Mesendoderm (in vitro differentiated cells): ENCODE measurements around the gene TRPM4.

Experiments
- DNase-seq: peaks from one replicate; pipeline ENCODE4 v3.0.0; 2013
- H2AK5ac ChIP-seq: 2 replicates; pipeline ENCODE4 v1.6.1; 2013; ENCODE audit warnings: low read length, inconsistent platforms
- H2BK120ac ChIP-seq: 2 replicates; pipeline ENCODE4 v1.6.1; 2013; ENCODE audit warnings: low read depth, mild to moderate bottlenecking, low read length, moderate library complexity, mixed read lengths
- H2BK15ac ChIP-seq: replicated peaks from 2 replicates; pipeline ENCODE4 v1.6.1; 2013; ENCODE audit warnings: low read depth, mild to moderate bottlenecking, moderate library complexity
- H2BK5ac ChIP-seq: 2 replicates; pipeline ENCODE4 v1.6.1; 2013; ENCODE audit warnings: low read length, inconsistent platforms
- H3K18ac ChIP-seq: 2 replicates; pipeline ENCODE4 v1.6.1; 2013; ENCODE audit warnings: mild to moderate bottlenecking, low read length, mixed read lengths
- H3K23ac ChIP-seq: one replicate; pipeline ENCODE4 v1.6.1; 2013; ENCODE audit warnings: low read length
- H3K27ac ChIP-seq: 2 replicates; pipeline ENCODE4 v1.5.1; 2013; ENCODE audit warnings: low read depth, mild to moderate bottlenecking, inconsistent platforms, low read length, moderate library complexity
- H3K27me3 ChIP-seq: 2 replicates; pipeline ENCODE4 v1.6.1; 2013; ENCODE audit warnings: low read length, control low read depth, mild to moderate bottlenecking, inconsistent platforms; ENCODE audit not compliant: insufficient read depth, poor library complexity
- H3K36me3 ChIP-seq: 2 replicates; pipeline ENCODE4 v1.6.1; 2013; ENCODE audit warnings: low read length, inconsistent platforms; ENCODE audit not compliant: control insufficient read depth, insufficient read depth
- H3K4ac ChIP-seq: one replicate; pipeline ENCODE4 v1.6.1; 2013; ENCODE audit warnings: low read depth, mild to moderate bottlenecking, low read length, moderate library complexity
- H3K4me1 ChIP-seq: 2 replicates; pipeline ENCODE4 v1.6.1; 2013; ENCODE audit warnings: low read depth, low read length, inconsistent platforms; ENCODE audit not compliant: control insufficient read depth
- H3K4me2 ChIP-seq: 2 replicates; pipeline ENCODE4 v1.6.1; 2013; ENCODE audit warnings: low read length
- H3K4me3 ChIP-seq: 2 replicates; pipeline ENCODE4 v1.5.1; 2013; ENCODE audit warnings: mild to moderate bottlenecking, low read length
- H3K56ac ChIP-seq: one replicate; pipeline ENCODE4 v1.6.1; 2013; ENCODE audit warnings: low read length
- H3K79me1 ChIP-seq: 2 replicates; pipeline ENCODE4 v1.6.1; 2013; ENCODE audit warnings: low read length, inconsistent platforms
- H3K79me2 ChIP-seq: 2 replicates; pipeline ENCODE4 v1.6.1; 2013; ENCODE audit warnings: mild to moderate bottlenecking, low read length; ENCODE audit not compliant: control insufficient read depth, insufficient read depth
- H3K9ac ChIP-seq: 2 replicates; pipeline ENCODE4 v1.6.1; 2013; ENCODE audit warnings: low read length, inconsistent platforms
- H4K5ac ChIP-seq: one replicate; pipeline ENCODE4 v1.6.1; 2013; ENCODE audit warnings: low read length
- H4K8ac ChIP-seq: one replicate; pipeline ENCODE4 v1.6.1; 2013; ENCODE audit warnings: low read depth, mild to moderate bottlenecking, control low read depth, low read length, moderate library complexity
- WGBS: extraction: QIAGEN DNeasy Blood & Tissue Kit; methylation state at CpG from one replicate; pipeline ENCODE4 v1.1.7; 2013; ENCODE audit warnings: low lambda C conversion rate, missing lambda C conversion rate; ENCODE audit not compliant: insufficient coverage; ENCODE audit errors: extremely low coverage; 5-methylcytosine and 5-hydroxymethylcytosine counted together

Gene TRPM4

GRCh38 chr19:49241769-49242168 lies 84.2 kb downstream of the TRPM4 start:
- H2BK15ac ChIP-seq, result no peak overlapping the region
- no CpG with 5 or more reads among the region's 7 CpGs for WGBS
- DNase-seq, result no peak
- H2BK120ac ChIP-seq, result no peak overlapping the region
- no peak overlapping the region for H3K4ac ChIP-seq
- H3K27ac ChIP-seq, result no peak overlapping the region
- H4K5ac ChIP-seq, result no peak overlapping the region
- H3K56ac ChIP-seq, result no peak overlapping the region
- no peaks in the 10 kb centered on the region for H3K36me3 ChIP-seq
- no peak overlapping the region for H3K4me2 ChIP-seq
- no peak overlapping the region for H2AK5ac ChIP-seq
- H3K79me2 ChIP-seq, result no peaks in the 10 kb centered on the region
- H3K9ac ChIP-seq, result no peak overlapping the region
- no peak overlapping the region for H3K23ac ChIP-seq
- H3K4me3 ChIP-seq, result no peak overlapping the region
- H2BK5ac ChIP-seq, result no peak overlapping the region
- H3K18ac ChIP-seq, result no peak overlapping the region
- H3K79me1 ChIP-seq, result no peaks in the 10 kb centered on the region
- no peaks in the 10 kb centered on the region for H3K4me1 ChIP-seq
- H4K8ac ChIP-seq, result no peak overlapping the region
- no peaks in the 10 kb centered on the region for H3K27me3 ChIP-seq

- no peak overlapping the region for H3K4ac ChIP-seq
- H3K4me3 ChIP-seq, result no peak overlapping the region
- no peak overlapping the region for H2AK5ac ChIP-seq
- WGBS, result no CpG with 5 or more reads among the region's 6 CpGs
- H2BK120ac ChIP-seq, result no peak overlapping the region
- no peak for DNase-seq
- H3K18ac ChIP-seq, result no peak overlapping the region
- no peak overlapping the region for H3K56ac ChIP-seq
- no peaks in the 10 kb centered on the region for H3K4me1 ChIP-seq
- H4K5ac ChIP-seq, result no peak overlapping the region
- no peak overlapping the region for H3K27ac ChIP-seq
- no peak overlapping the region for H2BK15ac ChIP-seq
- no peak overlapping the region for H3K9ac ChIP-seq
- H3K36me3 ChIP-seq, result no peaks in the 10 kb centered on the region
- no peak overlapping the region for H3K4me2 ChIP-seq
- H3K79me2 ChIP-seq, result no peaks in the 10 kb centered on the region
- no peaks in the 10 kb centered on the region for H3K79me1 ChIP-seq
- H2BK5ac ChIP-seq, result no peak overlapping the region
- H3K23ac ChIP-seq, result no peak overlapping the region
- H3K27me3 ChIP-seq, result no peaks in the 10 kb centered on the region
- H4K8ac ChIP-seq, result no peak overlapping the region
Observed at GRCh38 chr19:49243129-49243528, 85.5 kb downstream of the TRPM4 start.

GRCh38 chr19:49243726-49244125 lies 86.1 kb downstream of the TRPM4 start:
- Histone ChIP-seq H2BK120ac (no peak overlapping the region), H3K4me3 (no peak overlapping the region), H3K18ac (no peak overlapping the region), H3K4me2 (no peak overlapping the region), H3K9ac (no peak overlapping the region), H3K27me3 (no peaks in the 10 kb centered on the region), H2BK15ac (no peak overlapping the region), H3K4me1 (no peaks in the 10 kb centered on the region), H3K36me3 (no peaks in the 10 kb centered on the region), H2AK5ac (no peak overlapping the region), H3K27ac (no peak overlapping the region), H3K79me2 (no peaks in the 10 kb centered on the region), H3K79me1 (no peaks in the 10 kb centered on the region), H2BK5ac (no peak overlapping the region), H4K5ac (no peak overlapping the region), H4K8ac (no peak overlapping the region), H3K4ac (no peak overlapping the region), H3K23ac (no peak overlapping the region), H3K56ac (no peak overlapping the region)
- WGBS, result no CpG with 5 or more reads among the region's 11 CpGs
- no peak for DNase-seq

GRCh38 chr19:49244256-49244655 lies 86.7 kb downstream of the TRPM4 start:
- no peaks in the 10 kb centered on the region for H3K79me2 ChIP-seq
- no peak overlapping the region for H3K18ac ChIP-seq
- H3K27me3 ChIP-seq, result no peaks in the 10 kb centered on the region
- H4K8ac ChIP-seq, result no peak overlapping the region
- H3K36me3 ChIP-seq, result no peaks in the 10 kb centered on the region
- H3K23ac ChIP-seq, result no peak overlapping the region
- H3K4me1 ChIP-seq, result no peaks in the 10 kb centered on the region
- no peak overlapping the region for H4K5ac ChIP-seq
- whole genome bisulfite sequencing, result no CpG with 5 or more reads among the region's 9 CpGs
- no peak overlapping the region for H3K9ac ChIP-seq
- no peak overlapping the region for H3K4ac ChIP-seq
- H2AK5ac ChIP-seq, result no peak overlapping the region
- H3K79me1 ChIP-seq, result no peaks in the 10 kb centered on the region
- no peak overlapping the region for H3K27ac ChIP-seq
- H2BK5ac ChIP-seq, result no peak overlapping the region
- H3K4me2 ChIP-seq, result no peak overlapping the region
- H2BK120ac ChIP-seq, result no peak overlapping the region
- no peak for DNase-seq
- H3K56ac ChIP-seq, result no peak overlapping the region
- H3K4me3 ChIP-seq, result no peak overlapping the region
- no peak overlapping the region for H2BK15ac ChIP-seq

- Histone ChIP-seq H2AK5ac (no peak overlapping the region), H3K18ac (no peak overlapping the region), H3K27me3 (no peaks in the 10 kb centered on the region), H3K23ac (no peak overlapping the region), H4K8ac (no peak overlapping the region), H4K5ac (no peak overlapping the region), H2BK15ac (no peak overlapping the region), H3K36me3 (no peaks in the 10 kb centered on the region), H3K4ac (no peak overlapping the region), H3K56ac (no peak overlapping the region), H2BK120ac (no peak overlapping the region), H3K9ac (no peak overlapping the region), H3K4me3 (no peak overlapping the region), H3K4me2 (no peak overlapping the region), H3K4me1 (no peaks in the 10 kb centered on the region), H3K79me2 (no peaks in the 10 kb centered on the region), H3K27ac (no peak overlapping the region), H3K79me1 (no peaks in the 10 kb centered on the region), H2BK5ac (no peak overlapping the region)
- no CpG with 5 or more reads among the region's 2 CpGs for WGBS
- no peak for DNase-seq
Observed at GRCh38 chr19:49247676-49248075, 90.1 kb downstream of the TRPM4 start.

- Histone ChIP-seq H3K23ac (no peak overlapping the region), H3K36me3 (no peaks in the 10 kb centered on the region), H3K4ac (no peak overlapping the region), H3K9ac (no peak overlapping the region), H2BK15ac (no peak overlapping the region), H3K79me2 (no peaks in the 10 kb centered on the region), H4K8ac (no peak overlapping the region), H3K18ac (no peak overlapping the region), H2BK120ac (no peak overlapping the region), H2AK5ac (no peak overlapping the region), H4K5ac (no peak overlapping the region), H3K56ac (no peak overlapping the region), H3K79me1 (no peaks in the 10 kb centered on the region), H3K4me1 (no peaks in the 10 kb centered on the region), H3K27ac (no peak overlapping the region), H3K4me3 (no peak overlapping the region), H3K27me3 (no peaks in the 10 kb centered on the region), H3K4me2 (no peak overlapping the region), H2BK5ac (no peak overlapping the region)
- no CpG with 5 or more reads among the region's 2 CpGs for WGBS
- no peak for DNase-seq
Observed at GRCh38 chr19:49249933-49250332, 92.3 kb downstream of the TRPM4 start.
